ENCODE results near the gene ARRDC2.

DNA sequence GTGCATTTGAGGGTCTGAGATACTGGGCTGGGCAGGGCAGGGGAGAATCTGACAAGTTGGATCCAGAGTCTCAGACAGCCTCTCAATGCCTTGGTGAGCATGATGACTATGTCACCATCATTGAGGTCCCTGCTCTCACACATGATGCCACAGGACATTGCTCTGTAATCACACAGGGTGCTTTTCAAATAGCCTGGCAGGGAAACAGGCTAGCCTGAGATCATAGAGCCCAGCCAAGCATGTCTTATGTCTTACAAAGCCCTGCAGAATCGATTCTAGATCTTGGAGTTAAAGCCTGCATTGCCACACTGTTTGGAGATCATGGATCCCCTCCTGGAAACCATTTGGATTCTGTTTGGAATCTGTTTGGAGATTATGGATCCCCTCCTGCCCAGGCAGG lies 35.7 kb upstream of the ARRDC2 start:
- TF ChIP-seq, protein P1, sequence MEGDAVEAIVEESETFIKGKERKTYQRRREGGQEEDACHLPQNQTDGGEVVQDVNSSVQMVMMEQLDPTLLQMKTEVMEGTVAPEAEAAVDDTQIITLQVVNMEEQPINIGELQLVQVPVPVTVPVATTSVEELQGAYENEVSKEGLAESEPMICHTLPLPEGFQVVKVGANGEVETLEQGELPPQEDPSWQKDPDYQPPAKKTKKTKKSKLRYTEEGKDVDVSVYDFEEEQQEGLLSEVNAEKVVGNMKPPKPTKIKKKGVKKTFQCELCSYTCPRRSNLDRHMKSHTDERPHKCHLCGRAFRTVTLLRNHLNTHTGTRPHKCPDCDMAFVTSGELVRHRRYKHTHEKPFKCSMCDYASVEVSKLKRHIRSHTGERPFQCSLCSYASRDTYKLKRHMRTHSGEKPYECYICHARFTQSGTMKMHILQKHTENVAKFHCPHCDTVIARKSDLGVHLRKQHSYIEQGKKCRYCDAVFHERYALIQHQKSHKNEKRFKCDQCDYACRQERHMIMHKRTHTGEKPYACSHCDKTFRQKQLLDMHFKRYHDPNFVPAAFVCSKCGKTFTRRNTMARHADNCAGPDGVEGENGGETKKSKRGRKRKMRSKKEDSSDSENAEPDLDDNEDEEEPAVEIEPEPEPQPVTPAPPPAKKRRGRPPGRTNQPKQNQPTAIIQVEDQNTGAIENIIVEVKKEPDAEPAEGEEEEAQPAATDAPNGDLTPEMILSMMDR (IDR thresholded peaks at IDR 0.05): no peak
- TF ChIP-seq POLR2A (IDR thresholded peaks at IDR 0.05): no peak

Data from adrenal gland (tissue), 5 donors.